GM18951 (cell line): ENCODE data around the gene TMED5.

Source experiments
- POLR2A ChIP-seq: IDR thresholded peaks from 4 replicates; pipeline ENCODE4 v1.6.1; 2011; ENCODE audit warnings: mild to moderate bottlenecking; ENCODE audit not compliant: insufficient read length, insufficient read depth; ENCODE audit errors: extremely low read depth
- in situ Hi-C: fragments of 300-500 bp; cut with MboI; formaldehyde crosslinking; loops from one replicate; pipeline ENCODE4 v1.12.0; 2022; ENCODE audit warnings: low sequenced_read_pairs, mixed read lengths, inconsistent platforms; ENCODE audit not compliant: unreplicated experiment

TMED5 gene

DNA sequence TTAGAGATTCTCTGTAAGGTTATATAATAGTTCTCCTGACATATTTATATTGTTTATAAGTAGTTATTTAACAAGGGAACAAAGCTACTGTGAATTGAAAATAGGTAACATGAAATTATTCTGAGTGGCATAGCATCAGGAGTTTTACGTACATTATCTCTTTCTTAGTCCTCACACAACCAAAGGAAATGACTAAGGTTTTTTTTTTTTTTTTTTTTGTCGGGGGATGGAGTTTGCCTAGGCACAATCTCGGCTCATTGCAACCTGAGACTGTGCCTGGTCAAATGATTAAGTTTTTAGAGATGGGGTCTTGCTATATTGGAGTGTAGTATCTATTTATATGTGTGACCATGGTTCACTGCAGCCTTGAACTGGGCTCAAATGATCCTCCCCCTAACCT is 24.9 kb downstream of the TMED5 start:
- TF ChIP-seq POLR2A = no peak
- in situ Hi-C loops = no loop called here

GRCh38 chr1:93154898-93155297 is 25.3 kb downstream of the TMED5 start:
- in situ Hi-C loops = no loop called here
- no peak for TF ChIP-seq POLR2A

DNA sequence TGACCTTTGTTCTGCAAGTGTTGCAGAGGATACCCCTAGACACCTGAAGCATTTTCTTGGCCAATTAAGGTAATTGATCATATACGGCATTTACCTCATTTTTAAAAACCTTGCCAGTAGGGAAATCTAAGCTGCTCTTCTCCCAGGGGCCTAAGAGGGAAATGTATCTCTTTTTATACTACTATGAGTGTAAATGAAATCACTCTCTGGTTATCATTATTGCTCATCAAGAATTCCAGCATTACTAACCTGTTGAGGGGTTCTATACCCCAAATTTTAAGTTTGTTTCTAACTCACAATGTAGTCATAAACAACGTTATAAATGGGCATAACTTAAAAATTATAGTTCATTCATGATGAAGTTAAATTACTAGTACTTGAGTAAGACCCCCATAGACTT is 27.4 kb downstream of the TMED5 start:
- in situ Hi-C loops = no loop called here
- no peak for TF ChIP-seq POLR2A

- TF ChIP-seq POLR2A = no peak
- in situ Hi-C loops = no loop called here
Observed at GRCh38 chr1:93151474-93151873, 28.7 kb downstream of the TMED5 start.

DNA sequence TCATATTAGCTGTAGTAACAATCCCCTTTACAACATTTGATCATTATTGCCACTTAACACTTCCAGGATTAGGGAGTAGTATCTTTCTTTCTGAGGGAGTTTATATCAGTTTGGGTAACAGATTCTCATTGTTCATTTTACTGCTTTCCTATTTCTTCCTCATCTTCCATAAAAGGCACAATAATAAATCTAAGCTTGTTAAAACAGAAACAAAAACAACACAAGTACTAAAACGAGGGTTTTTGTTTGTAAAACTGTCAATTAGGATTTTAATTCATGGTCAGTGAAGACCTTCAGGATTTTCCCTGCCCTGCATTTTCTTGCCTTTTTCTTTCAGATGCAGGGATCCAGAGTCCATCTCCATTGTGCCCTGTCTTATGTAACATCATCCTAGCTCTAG is 29.5 kb downstream of the TMED5 start:
- TF ChIP-seq POLR2A = no peak
- in situ Hi-C loops = no loop called here

DNA sequence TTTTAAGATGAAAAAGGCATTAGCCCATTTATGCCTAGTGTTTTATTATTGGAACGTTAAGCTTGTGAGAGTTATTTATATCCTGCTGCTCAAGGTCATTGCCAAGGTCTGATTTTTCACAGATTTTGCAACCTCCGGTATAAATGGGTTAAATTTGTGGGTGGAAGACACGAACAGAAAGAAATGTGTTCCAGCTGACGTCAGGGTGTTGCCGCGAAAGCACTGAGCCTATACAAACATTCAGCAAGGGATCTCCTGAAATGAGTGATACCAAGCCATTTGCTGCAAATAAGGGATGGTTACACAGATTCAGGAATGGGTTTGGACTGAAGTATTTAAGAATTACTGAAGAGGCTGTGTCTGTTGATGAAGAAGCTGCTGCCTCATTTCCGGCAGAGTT is 32.2 kb downstream of the TMED5 start:
- TF ChIP-seq POLR2A = no peak
- in situ Hi-C loops = no loop called here

GRCh38 chr1:93143769-93144168 is 36.4 kb downstream of the TMED5 start:
- in situ Hi-C loops = no loop called here
- TF ChIP-seq POLR2A = no peak

DNA sequence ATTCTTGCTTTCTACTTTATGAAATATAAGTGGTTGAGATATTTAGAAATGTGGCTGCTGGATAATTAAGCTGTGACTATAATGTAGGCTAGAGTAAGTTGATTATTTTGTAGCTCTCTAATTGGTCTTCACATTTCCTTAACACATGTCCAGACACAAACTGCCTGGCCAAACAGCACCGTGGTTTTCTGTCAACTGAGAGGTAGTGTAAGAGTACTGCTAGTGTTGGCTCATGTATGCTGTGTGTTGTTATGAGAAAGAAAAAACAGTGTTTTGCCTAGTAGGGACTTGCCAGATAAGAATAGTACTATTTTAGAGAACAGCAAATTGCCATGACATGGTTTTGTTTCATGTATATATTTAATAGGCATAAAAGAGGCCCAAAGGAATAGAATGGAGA is 37.1 kb downstream of the TMED5 start:
- in situ Hi-C loops = no loop called here

GRCh38 chr1:93142161-93142560 is 38.1 kb downstream of the TMED5 start:
- TF ChIP-seq POLR2A = no peak
- in situ Hi-C loops = no loop called here

More for the DNA sequence above, 37.1 kb downstream of the TMED5 start:
- TF ChIP-seq POLR2A = no peak

- in situ Hi-C loops = no loop called here
- no peak for TF ChIP-seq POLR2A
Observed at GRCh38 chr1:93140106-93140505, 40.1 kb downstream of the TMED5 start.

- in situ Hi-C loops = no loop called here
- no peak for TF ChIP-seq POLR2A
Observed at GRCh38 chr1:93137604-93138292, 42.5 kb downstream of the TMED5 start.

DNA sequence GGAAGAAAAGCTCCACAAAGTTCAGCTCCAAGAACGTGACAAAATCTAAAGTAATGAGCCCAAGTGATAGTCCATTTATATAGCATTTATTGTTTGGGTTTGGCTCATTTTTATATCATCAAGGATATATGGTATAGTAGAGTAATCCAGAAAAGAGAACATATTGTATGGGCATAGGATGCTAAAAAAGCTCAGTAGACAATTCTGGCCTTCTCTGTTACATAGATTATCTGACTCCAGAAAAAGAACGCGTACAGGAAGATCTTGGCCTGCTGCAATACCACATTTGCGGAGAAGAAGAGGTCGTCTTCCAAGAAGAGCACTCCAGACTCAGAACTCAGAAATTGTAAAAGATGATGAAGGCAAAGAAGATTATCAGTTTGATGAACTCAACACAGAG is 43.8 kb downstream of the TMED5 start:
- in situ Hi-C loops = no loop called here
- TF ChIP-seq POLR2A = no peak

- in situ Hi-C loops = no loop called here
- no peak for TF ChIP-seq POLR2A
Observed at GRCh38 chr1:93132638-93133037, 47.6 kb downstream of the TMED5 start.

GRCh38 chr1:93129507-93130099 is 50.6 kb downstream of the TMED5 start:
- in situ Hi-C loops = no loop called here
- TF ChIP-seq POLR2A = no peak
